Stimulated activated CD4-positive, alpha-beta T cell treated with anti-CD3 and anti-CD28 coated beads, Interleukin-1b, Interleukin-23, amount 100 ng/mL, for 4 hours (primary cell): Measurements from ENCODE around the gene CREG1.

Experiments used
- DNase-seq, 2 donors: peaks; one replicate each; pipeline ENCODE4 v3.0.0-alpha.2; 2020; ENCODE audit warnings: low read depth in 2 of 2

The CREG1 gene

GRCh38 chr1:167507719-167508118 lies 45.8 kb downstream of the CREG1 start:
- DNase-seq, result no peak

DNA sequence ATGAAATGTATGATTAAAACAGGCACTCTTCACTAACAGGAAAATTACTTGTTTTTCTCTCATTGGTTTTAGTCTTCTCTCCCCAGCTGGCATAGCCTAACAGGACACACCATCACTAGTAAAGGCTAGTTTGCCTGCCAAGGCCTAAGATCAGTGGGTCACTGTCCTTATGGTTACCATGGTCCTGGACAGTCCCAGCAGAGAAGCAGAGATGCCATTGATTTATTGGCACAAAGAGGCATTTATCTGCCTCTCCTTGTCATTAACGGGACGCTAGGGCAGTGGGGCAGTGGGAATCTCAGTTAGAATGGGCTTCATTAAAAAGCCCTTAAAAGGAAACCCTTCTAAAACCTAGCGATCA lies 49.1 kb downstream of the CREG1 start:
- DNase-seq, result no peak

GRCh38 chr1:167503626-167504466 lies 49.7 kb downstream of the CREG1 start:
- DNase-seq, result no peak

DNA sequence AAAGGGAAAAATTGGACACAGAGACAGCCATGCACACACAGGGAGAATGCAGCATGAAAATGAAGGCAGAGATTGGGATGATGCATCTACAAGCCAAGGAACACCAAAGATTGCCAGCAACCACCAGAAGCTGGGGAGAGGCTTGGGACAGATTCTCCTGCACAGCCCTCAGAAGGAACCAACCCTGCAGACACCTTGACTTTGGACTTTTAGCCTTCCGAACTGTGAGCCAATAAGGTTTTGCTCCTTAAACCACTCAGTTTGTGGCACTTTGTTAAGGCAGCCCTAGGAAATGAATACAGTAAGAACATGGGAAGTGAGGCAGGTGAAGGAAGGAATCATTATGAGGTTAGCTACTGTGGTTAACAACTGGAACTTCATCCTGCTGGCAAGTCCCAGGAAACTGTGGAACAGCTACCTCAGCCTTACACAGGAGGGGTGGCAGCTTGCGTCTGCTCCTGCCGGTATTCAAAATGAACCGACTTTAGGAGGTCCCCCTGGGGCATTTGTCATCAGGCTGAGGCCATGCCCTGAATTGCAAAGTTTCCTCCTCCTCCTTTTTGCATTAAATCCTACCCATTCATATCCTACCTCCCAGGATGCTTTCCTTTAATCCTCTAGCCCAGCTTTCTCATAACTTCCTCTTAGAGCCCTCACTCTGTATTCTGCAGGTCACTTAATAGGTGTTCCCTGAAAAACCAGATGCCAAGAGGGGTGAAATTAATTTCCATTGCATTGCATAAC lies 50.7 kb downstream of the CREG1 start:
- DNase-seq, result no peak

GRCh38 chr1:167502192-167502551 lies 51.4 kb downstream of the CREG1 start:
- DNase-seq, result no peak

GRCh38 chr1:167501515-167502191 lies 51.9 kb downstream of the CREG1 start:
- peak in 1 of 2 donors; percentile 31 for DNase-seq

DNA sequence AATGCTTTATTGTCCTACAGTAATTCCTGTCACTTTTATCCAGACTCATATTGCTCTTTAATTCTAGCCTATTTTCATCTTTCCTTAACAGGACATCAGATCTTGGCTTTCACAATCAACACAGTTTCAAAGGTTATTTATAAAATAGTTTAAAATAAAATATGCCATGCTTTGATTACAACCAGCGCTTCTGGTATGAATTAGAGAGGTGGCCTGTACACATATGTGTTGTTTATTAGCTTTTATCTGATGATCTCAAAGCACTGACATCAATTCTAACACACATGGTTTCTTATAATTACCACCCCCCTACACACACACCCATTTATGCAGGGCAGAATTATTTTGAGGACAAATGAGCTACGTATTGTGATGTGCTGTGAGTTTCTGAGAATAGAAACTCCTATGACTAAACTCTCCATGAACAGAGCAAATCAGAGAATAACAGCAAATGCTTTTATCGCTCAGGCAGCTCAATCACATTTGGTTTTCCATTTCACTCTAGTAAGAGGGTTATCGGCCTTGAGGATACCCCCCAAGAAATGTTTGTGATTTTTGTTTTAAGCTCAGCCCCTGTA lies 53.2 kb downstream of the CREG1 start:
- no peak for DNase-seq

- DNase-seq, result no peak
These were observed 53.9 kb downstream of the CREG1 start for GRCh38 chr1:167499664-167500101.

GRCh38 chr1:167499106-167499505 lies 54.5 kb downstream of the CREG1 start:
- no peak for DNase-seq

GRCh38 chr1:167496797-167497619 lies 56.6 kb downstream of the CREG1 start:
- DNase-seq, result no peak

DNA sequence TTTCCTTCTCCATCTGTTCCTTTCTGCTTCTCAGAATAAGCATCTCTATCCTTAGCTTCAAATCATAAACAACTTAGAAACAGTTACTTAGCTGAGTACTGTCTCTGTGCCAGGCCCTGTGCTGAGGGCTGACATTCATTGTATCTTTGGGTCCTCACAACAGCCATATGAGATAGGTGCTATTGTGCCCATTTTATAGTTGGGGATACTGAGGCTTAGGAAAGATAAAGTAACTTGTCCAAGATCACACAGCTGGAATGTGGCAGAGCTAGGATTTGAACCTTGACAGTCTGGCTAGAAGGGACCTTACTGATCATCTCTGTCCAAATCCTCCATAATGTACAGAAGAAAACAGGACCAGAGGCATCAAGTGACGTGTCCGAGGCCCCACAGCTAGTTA lies 60.2 kb downstream of the CREG1 start:
- no peak for DNase-seq

GRCh38 chr1:167492481-167492910 lies 61.1 kb downstream of the CREG1 start:
- DNase-seq, result no peak

GRCh38 chr1:167491586-167492461 lies 61.7 kb downstream of the CREG1 start:
- DNase-seq, result no peak
